ENCODE data around the gene LEUTX.

GRCh38 chr19:39737351-39737750, 41.3 kb upstream of the LEUTX start:
- TF ChIP-seq, protein P1, sequence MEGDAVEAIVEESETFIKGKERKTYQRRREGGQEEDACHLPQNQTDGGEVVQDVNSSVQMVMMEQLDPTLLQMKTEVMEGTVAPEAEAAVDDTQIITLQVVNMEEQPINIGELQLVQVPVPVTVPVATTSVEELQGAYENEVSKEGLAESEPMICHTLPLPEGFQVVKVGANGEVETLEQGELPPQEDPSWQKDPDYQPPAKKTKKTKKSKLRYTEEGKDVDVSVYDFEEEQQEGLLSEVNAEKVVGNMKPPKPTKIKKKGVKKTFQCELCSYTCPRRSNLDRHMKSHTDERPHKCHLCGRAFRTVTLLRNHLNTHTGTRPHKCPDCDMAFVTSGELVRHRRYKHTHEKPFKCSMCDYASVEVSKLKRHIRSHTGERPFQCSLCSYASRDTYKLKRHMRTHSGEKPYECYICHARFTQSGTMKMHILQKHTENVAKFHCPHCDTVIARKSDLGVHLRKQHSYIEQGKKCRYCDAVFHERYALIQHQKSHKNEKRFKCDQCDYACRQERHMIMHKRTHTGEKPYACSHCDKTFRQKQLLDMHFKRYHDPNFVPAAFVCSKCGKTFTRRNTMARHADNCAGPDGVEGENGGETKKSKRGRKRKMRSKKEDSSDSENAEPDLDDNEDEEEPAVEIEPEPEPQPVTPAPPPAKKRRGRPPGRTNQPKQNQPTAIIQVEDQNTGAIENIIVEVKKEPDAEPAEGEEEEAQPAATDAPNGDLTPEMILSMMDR (IDR thresholded peaks at IDR 0.05), result no peak
- TF ChIP-seq EP300 (IDR thresholded peaks at IDR 0.05) (no peak), POLR2A (IDR thresholded peaks at IDR 0.05) (no peak)

Measured in ovary (tissue), 3 donors.